ENCODE measurements around the gene MLLT3.

The MLLT3 gene

DNA sequence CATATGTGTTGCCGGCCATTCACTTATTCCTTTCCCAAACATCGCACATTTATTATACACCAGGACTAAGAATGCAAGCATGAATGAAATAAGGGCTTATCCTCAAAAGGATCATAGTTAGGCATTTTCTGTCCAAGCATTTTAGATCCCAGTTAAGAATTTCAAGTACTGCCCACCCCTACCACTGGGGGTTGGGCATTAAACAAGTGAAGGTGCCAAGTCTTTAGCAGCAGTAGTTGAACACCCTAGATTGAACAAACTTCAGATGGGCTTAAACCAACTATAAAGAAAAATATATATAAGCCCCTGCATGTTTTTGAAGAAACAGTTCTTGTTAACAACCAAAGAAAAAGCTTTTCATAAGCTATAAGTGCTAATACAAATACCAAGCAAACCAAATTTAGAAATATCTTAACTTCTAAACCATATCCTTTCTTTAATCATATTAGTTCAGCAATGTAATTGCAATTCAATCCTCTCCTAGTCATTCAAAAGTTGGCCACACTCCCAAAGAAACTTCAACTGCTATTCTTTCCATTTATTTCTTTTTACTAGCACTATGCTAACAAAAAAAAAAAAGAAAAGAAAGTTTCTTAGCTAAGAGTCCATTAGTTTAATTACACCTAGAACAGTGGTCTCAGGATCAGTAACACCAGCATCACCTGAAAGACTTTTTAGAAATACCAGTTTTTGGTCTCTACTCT is 149.8 kb downstream of the MLLT3 start:
- no peak for DNase-seq

DNA sequence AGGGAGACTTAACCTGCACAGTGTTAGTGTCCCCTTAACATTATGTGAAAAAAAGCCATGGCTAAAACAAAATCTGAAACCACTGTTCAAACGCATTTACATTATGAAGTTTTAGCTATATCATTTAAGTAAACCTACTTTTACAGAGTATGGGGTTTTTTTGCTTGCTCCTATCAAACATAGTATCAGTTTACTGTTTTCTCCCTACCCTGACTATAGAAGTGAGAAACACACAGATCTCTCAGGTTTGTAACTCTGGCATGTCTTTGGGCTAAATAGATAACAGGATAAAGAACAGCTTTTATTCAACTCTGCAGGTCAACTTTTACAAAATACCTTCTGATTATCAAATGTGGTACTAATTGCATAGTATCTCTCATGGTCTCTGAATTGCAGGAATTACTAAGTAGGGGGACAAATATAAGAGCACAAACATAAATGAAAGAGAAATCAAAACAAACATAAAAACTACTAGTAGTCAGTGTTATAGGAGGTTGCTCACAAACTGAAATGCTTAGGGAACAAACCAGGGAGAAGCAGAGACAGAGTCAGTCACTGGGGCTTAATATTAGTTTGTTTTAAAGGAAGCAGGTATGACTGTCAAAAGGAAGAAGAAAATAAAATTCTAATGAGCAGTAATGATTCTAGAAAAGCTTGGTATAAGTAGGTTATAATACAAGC is 155.8 kb downstream of the MLLT3 start:
- no peak for DNase-seq

DNA sequence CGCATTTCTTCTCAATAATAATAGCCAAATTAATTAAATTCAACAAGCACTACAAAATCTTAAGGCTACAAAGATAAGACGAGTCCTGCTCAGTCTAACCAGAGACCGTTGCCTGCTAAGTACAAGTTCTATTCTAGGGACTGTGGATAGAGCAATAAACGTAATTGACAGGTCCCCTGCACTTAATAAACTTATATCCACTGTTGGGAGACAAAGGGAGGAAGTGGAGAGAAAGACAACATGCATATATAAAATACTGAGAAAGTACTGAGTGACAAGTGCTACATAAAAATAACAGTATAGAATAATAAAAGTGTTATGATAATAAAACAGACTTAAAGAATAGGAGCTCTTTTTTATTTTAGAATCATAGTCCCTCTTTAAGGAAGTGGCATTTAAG is 158.1 kb downstream of the MLLT3 start:
- no peak for DNase-seq

DNA sequence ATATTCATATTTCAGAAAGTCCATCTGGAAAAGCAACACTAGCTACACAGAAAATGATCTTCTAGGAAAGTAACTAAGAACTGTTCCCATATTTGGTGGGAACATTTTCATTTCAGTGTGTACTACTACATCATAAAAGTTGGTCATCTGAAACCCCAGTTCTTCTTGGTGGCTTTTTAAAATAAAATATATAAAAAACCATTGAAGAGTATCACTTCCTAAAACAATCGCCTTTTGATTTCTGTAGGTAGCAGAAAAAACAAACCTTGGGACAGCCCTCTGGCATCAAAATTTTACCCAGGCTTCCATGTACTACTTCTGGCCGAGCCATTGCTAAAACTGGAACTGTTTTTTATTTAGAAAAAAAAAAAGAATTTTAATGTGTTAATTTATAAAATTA is 158.5 kb downstream of the MLLT3 start:
- DNase-seq = no peak

DNA sequence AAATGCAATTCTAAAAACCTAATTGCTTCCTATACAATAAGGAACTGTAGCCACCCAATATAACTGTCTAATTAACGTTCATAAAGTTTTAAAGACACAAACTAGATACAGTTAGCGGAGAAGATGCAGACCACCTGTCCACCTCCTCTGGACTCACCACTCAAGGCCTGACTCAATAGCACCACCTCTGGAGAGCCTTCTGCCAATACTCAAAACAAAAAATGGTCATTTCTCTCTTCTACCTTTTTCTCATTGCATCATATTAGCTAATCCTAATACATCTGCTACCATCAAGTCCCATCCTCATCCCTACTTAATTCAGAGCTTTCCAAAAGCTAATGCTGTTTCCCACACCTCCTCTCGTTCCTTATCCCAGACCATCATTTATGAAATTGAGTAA is 159.9 kb downstream of the MLLT3 start:
- DNase-seq = peak; percentile 8

DNA sequence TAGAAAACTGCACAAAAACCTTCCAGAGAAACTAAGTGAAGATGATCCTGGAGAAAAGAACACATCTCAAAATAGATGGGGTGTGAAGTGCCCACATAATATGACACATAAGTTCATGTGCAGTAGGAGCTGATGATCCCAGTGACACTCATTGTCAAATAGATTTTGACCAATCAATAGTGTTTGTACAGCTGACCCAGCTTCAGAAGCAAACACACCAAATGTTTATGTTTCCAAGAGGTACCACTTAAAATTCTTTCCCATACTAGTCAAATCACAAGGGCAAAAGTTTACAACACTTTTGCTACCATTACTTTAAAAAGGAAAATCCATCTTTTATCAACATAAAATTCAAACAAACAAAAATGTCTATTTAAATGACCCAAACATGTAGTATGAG is 175.0 kb downstream of the MLLT3 start:
- DNase-seq = no peak

DNA sequence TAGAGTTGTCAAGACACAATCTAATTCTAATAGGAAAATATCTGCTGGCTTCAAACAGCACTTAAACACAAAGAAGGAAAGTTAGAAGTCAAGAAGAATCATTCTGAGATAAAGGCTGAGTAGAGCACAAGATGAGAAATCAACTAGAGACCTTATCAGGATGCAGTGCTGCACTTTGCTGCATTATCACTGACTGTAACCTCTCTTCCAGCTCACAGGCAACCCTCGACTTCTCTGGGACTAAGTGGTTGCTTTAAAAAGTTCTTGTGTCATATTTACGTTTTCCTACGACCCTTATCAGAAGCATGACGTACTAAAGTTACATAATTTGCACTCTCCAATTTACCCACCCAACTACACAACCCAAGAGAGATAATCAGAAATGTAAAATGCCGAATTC is 176.1 kb downstream of the MLLT3 start:
- DNase-seq = peak; percentile 5

DNA sequence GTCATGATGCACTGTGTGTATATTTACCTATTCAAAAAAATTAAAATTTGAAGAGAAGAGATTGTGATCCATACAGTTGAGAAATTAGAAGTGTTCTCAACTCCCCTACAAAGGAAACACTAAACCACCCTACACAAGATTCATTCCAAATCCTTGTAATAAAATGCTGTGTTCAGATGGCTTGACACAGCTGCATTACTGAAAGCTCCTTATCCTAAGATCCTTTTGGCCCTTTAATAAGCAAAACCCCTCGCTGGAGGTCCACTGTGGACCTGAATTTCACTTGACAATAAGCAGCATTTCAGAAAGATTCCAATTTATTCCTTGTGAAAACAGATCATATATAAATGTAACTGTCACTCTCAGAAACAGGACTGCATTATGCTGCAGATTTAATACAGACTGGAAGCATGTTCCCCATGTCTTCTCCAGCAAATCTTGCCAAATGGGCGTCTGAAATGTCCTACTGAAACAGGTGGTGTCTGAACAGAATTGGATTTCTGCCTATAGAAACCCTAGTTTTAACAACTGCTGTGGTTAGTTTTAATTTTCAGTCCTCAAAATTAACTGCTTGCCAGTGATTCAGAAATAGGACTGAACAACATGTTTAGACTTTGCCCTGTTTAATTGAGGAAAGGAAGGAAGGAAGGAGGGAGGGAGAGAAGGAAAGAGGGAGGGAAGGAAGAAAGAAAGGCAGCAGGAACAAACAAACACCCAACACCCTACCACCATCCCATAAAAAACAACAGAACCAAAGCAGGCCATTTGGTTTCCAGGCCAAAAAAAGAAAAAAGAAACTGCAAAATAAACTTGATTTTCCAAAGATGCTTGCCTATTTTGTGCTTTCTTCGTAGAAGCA is 179.6 kb downstream of the MLLT3 start:
- no peak for DNase-seq

DNA sequence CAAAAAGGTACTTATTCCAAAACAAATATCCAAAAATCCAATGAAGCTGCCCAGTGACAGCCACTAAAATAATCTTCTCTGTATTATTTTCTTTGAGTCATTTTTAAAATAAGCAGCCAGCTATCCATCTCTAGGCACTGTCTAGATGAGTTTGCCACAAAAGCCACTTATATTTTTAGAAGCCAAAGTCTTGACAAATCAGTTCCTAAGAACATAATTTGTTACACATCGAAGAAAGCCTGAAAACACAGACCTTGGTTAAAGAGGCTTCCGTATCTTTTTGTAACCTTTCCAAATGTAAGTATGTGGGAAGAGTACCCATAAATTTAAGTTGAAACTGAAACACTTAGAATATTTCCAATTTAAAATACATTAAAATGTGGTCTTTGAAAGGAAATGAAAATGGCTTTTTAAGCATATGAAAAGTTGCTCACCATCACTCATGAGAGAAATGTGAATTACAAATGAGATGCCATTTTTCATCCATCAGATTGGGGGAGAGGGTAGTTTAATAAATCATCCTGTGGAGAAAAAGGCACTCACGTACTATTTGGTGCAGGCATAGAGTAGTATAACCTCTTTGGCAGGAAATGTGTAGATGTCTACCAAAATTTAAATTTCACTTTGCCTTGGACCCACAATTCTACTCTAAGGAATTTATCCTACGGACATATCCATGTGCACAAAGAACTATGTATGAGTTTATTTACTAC is 180.4 kb downstream of the MLLT3 start:
- DNase-seq = peak; percentile 18

DNA sequence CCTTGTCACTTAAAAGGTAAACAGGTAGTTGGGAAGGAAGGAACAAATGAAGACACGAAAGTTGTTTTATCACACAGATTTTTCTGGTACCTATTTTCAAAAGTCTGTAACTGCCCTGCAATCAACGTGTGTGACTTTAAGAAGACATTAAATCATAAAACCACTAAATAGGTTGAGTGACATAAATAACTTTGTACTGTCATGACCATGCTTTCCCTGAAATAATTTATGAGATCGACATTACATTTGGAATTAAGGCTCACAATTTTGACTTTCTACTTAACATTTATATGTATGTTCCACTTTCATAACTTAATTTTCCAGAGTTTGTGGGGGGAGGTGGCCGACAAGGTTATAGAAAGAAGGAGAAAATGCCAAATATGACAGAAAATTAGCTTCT is 181.1 kb downstream of the MLLT3 start:
- no peak for DNase-seq

DNA sequence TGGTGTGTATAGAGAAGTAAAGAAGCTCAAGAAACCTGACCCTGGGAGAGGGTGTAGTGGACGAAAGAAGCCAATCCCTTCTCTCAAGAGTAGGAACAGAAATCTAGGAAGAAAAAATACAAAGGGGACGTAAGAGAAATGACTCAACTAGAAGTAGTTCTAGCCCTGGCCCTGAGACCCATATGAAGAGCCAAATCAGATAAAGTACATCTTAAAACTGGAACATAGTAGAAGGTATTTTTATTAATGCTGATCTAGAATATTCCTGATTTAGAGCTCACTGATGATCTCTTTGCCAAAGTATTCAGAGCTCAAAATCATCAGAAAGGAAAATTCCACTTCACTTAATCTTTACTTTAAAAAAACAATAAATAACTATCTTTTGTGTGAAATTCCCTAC is 184.8 kb downstream of the MLLT3 start:
- DNase-seq = no peak

DNA sequence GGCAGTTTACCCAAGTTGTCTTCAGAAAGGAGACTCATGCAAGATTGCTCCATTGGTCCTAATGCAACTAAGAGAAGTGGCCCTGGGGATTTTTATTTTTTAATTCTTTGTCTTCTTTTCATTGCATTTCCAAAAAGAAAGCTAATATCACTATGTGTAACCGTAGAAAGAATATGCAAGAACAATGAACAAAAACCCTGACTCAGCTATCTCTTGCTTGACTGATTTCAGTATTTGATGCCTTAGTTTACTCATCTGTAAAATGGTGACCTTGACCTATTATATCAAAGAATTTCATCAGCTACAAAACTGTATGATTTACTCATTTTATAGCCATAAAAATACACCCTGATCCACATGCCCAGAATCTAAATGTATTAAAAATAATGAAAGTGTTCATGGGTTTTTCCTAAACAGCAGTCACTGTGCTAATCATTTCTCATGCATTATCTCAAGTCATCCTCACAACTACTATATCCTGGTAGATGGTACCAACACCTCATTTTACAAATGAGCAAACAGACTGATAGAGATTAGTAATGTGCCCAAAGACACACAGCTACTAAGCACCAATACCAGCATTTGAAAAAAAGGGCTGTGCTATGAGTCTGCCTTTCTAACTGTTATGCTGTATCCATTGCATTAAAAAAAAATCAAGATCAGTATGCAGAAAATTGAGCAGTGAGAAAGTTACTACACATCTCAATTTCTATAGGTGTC is 185.7 kb downstream of the MLLT3 start:
- no peak for DNase-seq

DNA sequence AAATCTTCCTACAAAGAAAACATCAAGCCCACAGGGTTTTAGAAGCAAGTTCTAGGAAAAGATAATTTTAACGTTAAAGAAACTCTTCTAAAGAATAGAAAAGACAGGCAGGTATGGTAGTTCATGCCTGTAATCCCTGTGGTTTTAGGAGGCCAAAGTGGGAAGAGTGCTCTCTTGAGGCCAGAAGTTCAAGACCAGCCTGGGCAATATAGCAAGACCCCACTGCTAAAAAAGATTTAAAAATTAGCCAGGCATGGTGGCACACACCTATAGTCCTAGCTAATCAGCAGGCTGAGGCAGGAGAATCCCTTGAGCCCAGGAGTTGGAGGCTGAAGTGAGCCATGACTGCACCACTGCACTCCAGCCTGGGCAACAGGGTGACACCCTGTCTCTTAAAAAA is 193.3 kb downstream of the MLLT3 start:
- DNase-seq = no peak

DNA sequence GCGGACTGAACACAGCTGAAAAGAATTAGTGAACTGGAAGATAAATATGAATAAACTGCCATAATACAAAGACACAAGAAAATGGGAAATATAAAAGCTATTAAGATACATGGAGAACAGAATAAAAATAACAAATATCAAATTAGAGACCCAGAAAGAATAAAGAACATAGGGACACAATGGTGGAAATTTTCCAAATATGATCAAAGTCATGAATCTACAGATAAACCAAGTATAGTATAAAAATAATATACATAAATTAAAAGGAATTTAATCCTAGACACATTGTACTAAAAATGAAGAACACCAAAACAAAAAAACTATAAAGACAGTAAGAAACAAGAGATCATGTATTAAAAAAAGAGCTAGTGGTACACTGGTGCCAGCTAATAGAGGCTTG is 194.9 kb downstream of the MLLT3 start:
- DNase-seq = no peak

DNA sequence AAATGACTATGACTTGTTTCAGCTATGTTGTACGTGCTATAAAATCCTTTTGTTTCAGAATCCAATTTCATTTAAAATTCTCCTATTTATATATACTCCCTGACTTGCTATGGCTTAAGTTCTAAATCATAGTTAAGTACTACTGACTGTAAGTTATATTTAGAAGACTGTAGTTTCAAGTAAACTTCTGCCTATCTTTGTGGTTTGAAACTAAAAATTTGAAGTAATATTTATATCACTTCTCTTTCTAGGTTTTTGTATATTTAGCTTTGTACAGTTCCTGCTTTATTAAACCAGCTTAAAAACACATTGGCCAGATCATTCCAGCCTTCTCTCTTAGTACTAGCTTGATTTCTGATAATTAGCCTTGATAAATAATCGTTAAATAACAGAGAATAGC is 196.3 kb downstream of the MLLT3 start:
- DNase-seq = no peak

DNA sequence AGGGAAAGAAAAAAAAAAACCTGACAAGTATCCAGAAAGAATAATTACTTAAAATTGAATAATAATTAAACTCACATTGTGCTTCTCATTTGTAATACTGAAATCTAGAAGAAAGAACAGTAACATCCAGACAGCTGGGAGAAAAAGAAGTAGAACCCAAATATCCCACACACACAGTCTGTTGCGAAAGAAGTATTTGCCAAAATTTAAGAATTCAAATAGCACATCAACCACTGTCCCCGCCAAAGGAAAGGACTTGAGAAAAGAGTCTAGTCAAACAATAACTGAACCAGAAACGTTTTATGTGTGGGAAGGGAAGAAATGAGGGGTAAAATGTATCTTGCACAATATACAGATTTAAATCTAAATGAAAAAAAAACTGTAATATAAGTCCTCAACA is 202.8 kb downstream of the MLLT3 start:
- no peak for DNase-seq

DNA sequence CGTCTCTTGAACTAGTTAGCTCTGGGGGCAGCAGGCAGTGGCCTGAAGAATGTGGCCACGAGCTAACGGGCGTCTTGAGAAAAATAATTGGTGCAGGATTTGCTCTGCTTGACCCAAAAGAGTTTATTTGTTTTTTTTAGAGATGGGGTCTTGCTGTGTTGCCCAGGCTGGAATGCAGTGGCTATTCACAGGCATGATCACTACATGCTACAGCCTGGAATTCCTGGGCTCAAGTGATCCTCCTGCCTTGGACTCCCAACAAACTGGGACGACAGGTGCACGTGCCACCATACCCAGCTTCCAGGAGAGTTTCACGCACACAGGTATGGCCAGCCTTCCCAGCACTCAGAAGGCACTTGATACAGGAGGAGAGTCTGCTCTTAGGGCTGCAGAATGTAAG is 203.8 kb downstream of the MLLT3 start:
- no peak for DNase-seq

DNA sequence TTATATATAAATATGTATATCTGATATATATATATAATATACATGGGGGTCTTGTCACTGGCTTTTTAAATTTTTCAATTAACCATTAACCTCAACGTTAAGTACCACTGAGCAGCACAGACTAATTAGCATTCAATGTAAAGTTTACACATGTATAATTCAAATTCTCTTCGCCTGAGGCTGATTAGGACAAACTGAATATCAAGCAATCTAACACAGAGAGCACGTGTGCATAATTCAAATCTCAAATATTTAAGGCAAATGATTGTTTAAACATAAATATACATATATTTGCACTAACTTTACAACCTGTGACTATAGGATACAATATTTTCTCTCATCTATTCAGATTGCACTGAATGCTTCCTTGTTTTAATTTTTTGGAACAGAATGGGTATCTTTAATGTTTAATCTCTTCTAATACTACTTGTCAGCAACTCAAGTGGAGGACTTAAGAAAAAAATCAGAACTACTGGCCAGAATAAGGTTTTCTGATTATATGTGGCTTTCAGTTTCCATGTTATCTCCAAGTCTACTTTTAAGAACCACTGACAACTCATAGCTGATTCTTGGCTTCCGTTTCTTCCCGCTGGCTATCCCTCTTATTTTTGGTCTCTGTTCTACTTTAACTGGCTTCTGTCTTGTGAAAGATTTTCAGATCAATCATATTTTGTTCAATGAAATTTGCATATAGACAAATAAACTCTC is 204.8 kb downstream of the MLLT3 start:
- DNase-seq = no peak

DNA sequence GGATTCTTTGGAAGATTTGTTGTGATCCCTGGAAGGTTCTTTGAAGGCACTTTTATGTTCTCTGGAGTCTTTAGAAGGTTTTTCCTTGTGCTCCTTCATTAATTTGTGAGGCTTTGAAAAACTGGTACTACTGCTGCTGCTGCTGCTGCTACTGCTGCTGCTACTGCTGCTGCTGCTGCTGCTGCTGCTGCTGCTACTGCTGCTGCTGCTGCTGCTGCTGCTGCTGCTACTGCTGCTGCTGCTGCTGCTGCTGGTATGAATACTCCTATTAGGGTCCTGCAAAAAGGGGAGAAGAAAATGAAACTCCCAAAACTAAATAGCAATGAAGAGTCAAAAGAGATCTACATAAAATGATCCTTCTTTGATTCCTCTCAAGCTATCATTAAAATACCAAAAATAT is 208.1 kb downstream of the MLLT3 start:
- DNase-seq = no peak

DNA sequence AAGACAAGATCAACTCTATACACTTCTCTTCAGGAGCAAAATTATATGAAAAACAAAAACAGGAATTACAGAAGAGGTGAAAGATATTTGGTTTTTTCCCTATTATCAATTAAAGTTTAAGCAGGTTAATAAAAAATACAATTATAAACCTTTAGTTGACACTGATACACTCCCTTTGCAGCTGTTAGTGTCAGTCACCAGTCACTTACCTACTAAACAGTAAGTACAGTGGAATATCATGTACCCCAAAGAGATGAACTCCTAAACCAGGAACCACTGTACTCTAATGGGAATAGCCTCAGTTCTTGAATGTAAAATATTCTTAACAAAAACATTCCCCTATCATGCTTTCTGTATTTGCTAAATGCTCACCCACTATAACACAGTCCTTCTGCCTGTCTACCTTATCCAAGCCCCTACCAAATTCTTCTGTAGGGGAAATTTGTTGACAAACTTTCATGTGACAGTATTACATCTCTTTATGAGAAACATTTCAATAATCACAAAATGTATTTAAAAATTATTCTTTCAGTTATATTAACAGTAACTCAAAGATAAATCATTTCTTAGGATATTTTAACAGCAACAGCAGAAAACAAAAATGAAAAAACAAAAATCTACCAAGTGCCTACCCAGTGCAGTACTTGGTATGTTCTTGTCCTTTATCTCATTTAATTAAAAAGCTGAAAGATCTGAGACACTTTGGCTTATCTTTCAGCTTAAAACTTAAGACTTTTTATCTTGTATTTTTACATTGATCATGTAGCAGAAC is 212.8 kb downstream of the MLLT3 start:
- no peak for DNase-seq

DNA sequence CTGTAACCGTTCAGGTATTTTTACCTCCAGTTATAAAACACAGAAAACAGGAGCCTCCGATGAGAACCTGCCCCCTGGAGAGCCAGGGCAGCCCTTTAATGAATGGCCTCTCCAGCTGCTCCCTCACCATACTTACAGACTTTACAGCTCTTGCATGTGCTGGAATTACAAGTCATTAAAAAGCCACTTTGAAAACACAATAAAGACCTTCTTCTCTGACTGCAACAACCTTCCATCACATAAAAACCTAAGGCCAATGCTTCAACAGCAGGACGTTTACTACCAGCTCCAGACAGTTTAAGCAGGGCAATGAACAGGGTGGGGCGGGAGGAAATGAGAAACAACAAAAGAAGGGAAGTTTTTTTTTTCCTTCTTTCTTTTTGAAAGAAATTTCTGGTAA is 213.8 kb downstream of the MLLT3 start:
- DNase-seq = no peak
